Mammary epithelial cell (primary cell): ENCODE results near the gene TMEM150B.

Experiments used
- CTCF ChIP-seq, 2 donors: IDR thresholded peaks in 1 of 2; conservative IDR thresholded peaks in 1 of 2; 2 replicates each; pipeline ENCODE4 v1.5.1; 2011 to 2012; ENCODE audit warnings: inconsistent platforms in 2 of 2, low read length in 2 of 2, mild to moderate bottlenecking in 2 of 2, control low read depth in 1 of 2, low read depth in 1 of 2; ENCODE audit not compliant: insufficient read depth in 1 of 2; ENCODE audit errors: extremely low read depth in 1 of 2
- EZH2 ChIP-seq: IDR thresholded peaks from 2 replicates; pipeline ENCODE4 v1.6.1; 2012; ENCODE audit warnings: low read length, inconsistent platforms, borderline replicate concordance

- TF ChIP-seq CTCF (conservative IDR thresholded peaks at IDR 0.05 in 1 of 2, IDR thresholded peaks at IDR 0.05 in 1 of 2; ENCODE audit: extremely low read depth in 1 of 2, insufficient read depth in 1 of 2, low read depth in 1 of 2, low read length in 2 of 2) (no peak), EZH2 (no peak)
These were observed 40.8 kb upstream of the TMEM150B start for GRCh38 chr19:55365964-55366363.
